GM12878 (cell line): ENCODE results near the gene RMI2. TPM values are rescaled to one million over a fixed set of nuclear protein-coding genes. Genes with fewer than 3 reads are reported as not detected.

Experiments
- ATAC-seq: fragments of 200-7000 bp; cut with Tn5 transposase; 3 replicates; pipeline ENCODE4 v1.9.1; 2020; ENCODE audit warnings: mild to moderate bottlenecking, moderate library complexity
- BruUV-seq: library from RNA; stranded (reverse); fragments of 400-500 nt; replicated peaks from 2 replicates; lab custom pipeline; 2021; lab: Mats Ljungman, UMichigan
- CTCF ChIA-PET: fragments of 300-600 bp; sonication (Branson Sonifier 250); formaldehyde crosslinking; extraction: SDS; loops from one replicate; lab custom pipeline; 2021; ENCODE audit warnings: inconsistent platforms; lab: Yijun Ruan, JAX
- POLR2A ChIA-PET: fragments of 350-600 bp; formaldehyde crosslinking; extraction: SDS; loops from one replicate; lab custom pipeline; 2021; ENCODE audit warnings: inconsistent platforms; lab: Charles Lee
- RAD21 ChIA-PET: fragments of 300-600 bp; sonication (Branson Sonifier 250); formaldehyde crosslinking; loops from one replicate; lab custom pipeline; 2023; ENCODE audit warnings: antibody characterized with exemption; ENCODE audit not compliant: unreplicated experiment; lab: Charles Lee
- SMC1A ChIA-PET: fragments of 300-600 bp; sonication (Branson Sonifier 250); formaldehyde crosslinking; loops from one replicate; lab custom pipeline; 2023; ENCODE audit not compliant: unreplicated experiment, uncharacterized antibody; lab: Charles Lee
- DNase-seq: peaks from one replicate; pipeline ENCODE4 v3.0.0-alpha.2; 2011; ENCODE audit warnings: low read depth, low spot score
- FAIRE-seq: peaks from 3 replicates; lab custom pipeline; 2011; peaks lifted over from hg19 to GRCh38; lab: Jason Lieb, UNC
- H2AFZ ChIP-seq: 2 replicates; pipeline ENCODE4 v1.6.0; 2011; ENCODE audit warnings: low read depth, low read length, control low read depth; ENCODE audit not compliant: control insufficient read depth
- H3K27ac ChIP-seq: 2 replicates; pipeline ENCODE4 v1.5.1; 2011; ENCODE audit warnings: control low read depth; ENCODE audit not compliant: control insufficient read depth, insufficient read depth
- H3K27me3 ChIP-seq, 2 experiments: replicated peaks in 1 of 2; 2 replicates each; pipeline versions ENCODE4 v1.6.0 to v1.6.1; 2011; ENCODE audit warnings: low read length in 1 of 2; ENCODE audit not compliant: control insufficient read depth in 2 of 2, insufficient read depth in 2 of 2
- H3K36me3 ChIP-seq, 2 experiments: 2 replicates each; pipeline ENCODE4 v1.5.1; 2011; ENCODE audit warnings: low read length in 1 of 2; ENCODE audit not compliant: control insufficient read depth in 2 of 2, insufficient read depth in 2 of 2
- H3K4me1 ChIP-seq: 2 replicates; pipeline ENCODE4 v1.6.1; 2011; ENCODE audit warnings: mild to moderate bottlenecking, low read length, moderate library complexity, mixed read lengths; ENCODE audit not compliant: control insufficient read depth, insufficient read depth
- H3K4me2 ChIP-seq: 2 replicates; pipeline ENCODE4 v1.6.0; 2011; ENCODE audit warnings: control low read depth; ENCODE audit not compliant: control insufficient read depth, insufficient read depth
- H3K4me3 ChIP-seq: fragments of 200-600 bp; sonication (generic); 2 replicates; pipeline ENCODE4 v1.5.1; 2016
- H3K79me2 ChIP-seq: 2 replicates; pipeline ENCODE4 v1.6.0; 2011; ENCODE audit warnings: low read length; ENCODE audit not compliant: control insufficient read depth, insufficient read depth
- H3K9ac ChIP-seq: 2 replicates; pipeline ENCODE4 v1.8.0; 2011; ENCODE audit warnings: low read length, control low read depth, mixed read lengths; ENCODE audit not compliant: control insufficient read depth, insufficient read depth
- H3K9me3 ChIP-seq: replicated peaks from 3 replicates; pipeline ENCODE4 v1.5.1; 2011; ENCODE audit warnings: mild to moderate bottlenecking, low read length; ENCODE audit not compliant: control insufficient read depth, insufficient read depth
- H4K20me1 ChIP-seq: 2 replicates; pipeline ENCODE4 v1.6.0; 2011; ENCODE audit not compliant: control insufficient read depth, insufficient read depth
- CHD2 ChIP-seq: IDR thresholded peaks from 2 replicates; pipeline ENCODE4 v1.6.1; 2011; ENCODE audit warnings: low read depth, low read length, improper control_type of control experiment, borderline replicate concordance
- HDGF ChIP-seq: fragments of 450-650 bp; IDR thresholded peaks from 2 replicates; pipeline ENCODE4 v1.6.1; 2016; ENCODE audit warnings: antibody characterized with exemption
- IRF4 ChIP-seq: IDR thresholded peaks from 2 replicates; pipeline ENCODE4 v1.6.1; 2011; ENCODE audit warnings: low read depth, low read length
- NR2F1 ChIP-seq: fragments of 450-650 bp; conservative IDR thresholded peaks from 2 replicates; pipeline ENCODE4 v1.6.1; 2017; ENCODE audit warnings: mild to moderate bottlenecking
- RAD51 ChIP-seq: fragments of 450-650 bp; IDR thresholded peaks from 2 replicates; pipeline ENCODE4 v1.6.1; 2016; ENCODE audit warnings: moderate library complexity, mild to moderate bottlenecking, inconsistent platforms
- SIN3A ChIP-seq: IDR thresholded peaks from 2 replicates; pipeline ENCODE4 v1.6.1; 2012; ENCODE audit warnings: low read depth, low read length, improper control_type of control experiment
- STAT1 ChIP-seq: fragments of 450-650 bp; conservative IDR thresholded peaks from 2 replicates; pipeline ENCODE4 v1.6.1; 2014; ENCODE audit warnings: antibody characterized with exemption, mild to moderate bottlenecking
- ZSCAN29 ChIP-seq: fragments of 450-650 bp; IDR thresholded peaks from 2 replicates; pipeline ENCODE4 v1.6.1; 2017; ENCODE audit warnings: mild to moderate bottlenecking, moderate library complexity
- WGBS: methylation state at CpG from one replicate; pipeline ENCODE4 v1.1.6; 2016; ENCODE audit warnings: low lambda C conversion rate; ENCODE audit not compliant: insufficient replicate concordance, insufficient coverage; ENCODE audit errors: missing lambda C conversion rate; 5-methylcytosine and 5-hydroxymethylcytosine counted together
- in situ Hi-C: fragments of 300-500 bp; cut with MboI; formaldehyde crosslinking; loops from 9 replicates; pipeline ENCODE4 v1.14.3; 2018; ENCODE audit warnings: mixed read lengths
- intact Hi-C: fragments of 100-400 bp; cut with micrococcal nuclease; formaldehyde crosslinking; loops from one replicate; pipeline ENCODE4 v1.14.2; 2022; ENCODE audit not compliant: unreplicated experiment
- polyA plus RNA-seq, 11 experiments: library from polyadenylated mRNA; depleted of rRNA in 4 of 11; unstranded in 6 of 11; stranded (reverse) in 5 of 11; fragments of >200 nt; fragmentation: Nextera tagmentation in 4 of 11; fragmentation: Illumina TruSeq in 1 of 11; extraction: Ambion mirVana in 4 of 11; extraction: Trizol in 1 of 11; gene quantifications; 1 replicate in 1 of 11; 2 replicates in 10 of 11; pipeline versions ENCODE4 v1.2.1 to v1.2.3, GENCODE V29; 2011 to 2016; ENCODE audit warnings: inconsistent platforms in 2 of 11, missing spikeins in 2 of 11, low read depth in 1 of 11
- total RNA-seq, 4 experiments: library from RNA; depleted of rRNA in 3 of 4; stranded (reverse); fragments of >200 nt in 3 of 4; fragmentation: Illumina TruSeq in 1 of 4; extraction: Trizol in 1 of 4; gene quantifications; 2 replicates each; pipeline versions ENCODE4 v1.2.1 to v1.2.3, GENCODE V29; 2013 to 2021

Gene RMI2
- total and polyA plus RNA-seq, 10 of the 15 experiments (the other 5 are each of a cell fraction or from before 2014, with no cell fraction given): 9.6 to 68.8 (median 32.1) TPM

DNA sequence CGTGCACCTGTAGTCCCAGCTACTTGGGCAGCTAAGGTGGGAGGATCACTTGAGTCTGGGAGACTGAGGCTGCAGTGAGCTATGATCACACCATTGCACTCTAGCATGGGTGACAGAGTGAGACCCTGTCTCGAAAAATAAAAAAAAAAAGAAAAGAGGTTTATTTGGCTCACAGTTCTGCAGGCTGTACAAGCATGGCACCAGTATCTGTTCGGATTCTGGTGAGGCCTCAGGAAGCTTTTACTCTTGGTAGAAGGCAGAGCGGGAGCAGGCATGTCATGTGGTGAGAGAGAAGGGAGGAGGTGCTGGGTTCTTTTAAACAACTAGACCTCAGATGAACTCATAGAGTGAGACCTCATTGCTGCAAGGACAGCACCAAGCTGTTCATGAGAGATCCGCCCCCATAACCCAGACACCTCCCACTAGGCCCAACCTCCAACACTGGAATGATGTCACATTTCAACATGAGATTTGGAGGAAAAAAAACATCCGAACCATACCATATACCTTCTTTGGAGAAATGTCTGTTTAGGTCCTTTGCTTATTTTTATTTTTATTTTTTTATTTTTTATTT, 10.3 kb upstream of the RMI2 start (continued):
- TF ChIP-seq CHD2 (no peak), IRF4 (no peak), NR2F1 (no peak), RAD51 (no peak), SIN3A (no peak), STAT1 (no peak), ZSCAN29 (no peak)

DNA sequence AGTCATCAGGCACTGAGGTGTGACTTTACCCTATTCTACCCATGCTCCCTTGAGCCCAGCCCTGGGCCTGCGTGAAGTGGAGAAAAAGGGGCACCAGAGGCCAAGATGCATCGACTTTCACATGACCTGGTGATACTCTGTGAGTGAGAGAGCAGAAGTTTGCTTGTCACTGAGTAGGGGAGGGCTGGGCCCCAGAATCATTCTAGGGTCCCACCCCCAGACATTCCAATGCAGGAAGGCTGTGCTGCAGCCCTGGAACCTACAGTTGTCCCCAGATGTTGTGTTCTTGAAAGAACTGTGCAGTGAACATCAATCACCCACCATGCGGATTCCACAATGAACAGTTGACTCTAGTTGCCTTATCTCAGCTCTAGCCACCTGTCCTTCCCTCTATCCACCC, 6.2 kb upstream of the RMI2 start:
- ATAC-seq (no peak; the same call in 2 of the 3 replicates), DNase-seq (no peak), FAIRE-seq (no peak)
- no peak for TF ChIP-seq HDGF
- Histone ChIP-seq H3K9ac (no peak overlapping the region), H3K27me3 (no peaks in the 10 kb centered on the region), H2AFZ (no peak overlapping the region), H3K36me3 (no peaks in the 10 kb centered on the region), H4K20me1 (no peaks in the 10 kb centered on the region), H3K79me2 (no peaks in the 10 kb centered on the region), H3K27ac (no peak overlapping the region), H3K4me3 (no peak overlapping the region), H3K9me3 (no peaks in the 10 kb centered on the region; the same call in 2 of the 3 replicates), H3K4me2 (no peak overlapping the region), H3K4me1 (no peaks in the 10 kb centered on the region)
- intact Hi-C loops: no loop called here
- in situ Hi-C loops: no loop called here
- SMC1A ChIA-PET: no interaction called here
- CTCF ChIA-PET: no interaction called here
- BruUV-seq: no TSS peak
- POLR2A ChIA-PET: no interaction called here
- RAD21 ChIA-PET: no interaction called here
- WGBS: 38% methylated on average over 3 of the region's 3 CpGs
